H1 (cell line): Measurements from ENCODE around the gene CTSW. TPM values are rescaled to one million over a fixed set of nuclear protein-coding genes. Genes with fewer than 3 reads are reported as not detected.

Source experiments
- CTCF ChIA-PET: fragments of 300-600 bp; sonication (Branson Sonifier 250); formaldehyde crosslinking; loops from one replicate; lab custom pipeline; 2021; ENCODE audit not compliant: partially characterized antibody; lab: Charles Lee
- POLR2A ChIA-PET: fragments of 300-600 bp; sonication (Branson Sonifier 250); formaldehyde crosslinking; loops from one replicate; lab custom pipeline; 2021; ENCODE audit warnings: inconsistent platforms; ENCODE audit not compliant: partially characterized antibody; lab: Charles Lee
- DNase-seq, 2 experiments: peaks; one replicate each; pipeline versions ENCODE4 v3.0.0 to v3.0.0-alpha.2; 2010 to 2022; ENCODE audit warnings: low spot score in 2 of 2, low read depth in 1 of 2, mixed read lengths in 1 of 2
- FAIRE-seq: peaks from 2 replicates; lab custom pipeline; 2011; peaks lifted over from hg19 to GRCh38; lab: Jason Lieb, UNC
- H2AFZ ChIP-seq: 2 replicates; pipeline ENCODE4 v1.8.1; 2012; ENCODE audit warnings: low read length, inconsistent platforms
- H2AK5ac ChIP-seq: 2 replicates; pipeline ENCODE4 v1.6.1; 2013; ENCODE audit warnings: low read depth, low read length
- H2BK120ac ChIP-seq: replicated peaks from 2 replicates; pipeline ENCODE3; 2013; ENCODE audit warnings: low read depth, low read length, inconsistent platforms
- H2BK12ac ChIP-seq: 2 replicates; pipeline ENCODE4 v1.6.1; 2013; ENCODE audit warnings: low read depth, low read length
- H2BK15ac ChIP-seq: 2 replicates; pipeline ENCODE4 v1.6.1; 2013; ENCODE audit warnings: low read length
- H2BK20ac ChIP-seq: 2 replicates; pipeline ENCODE4 v1.6.1; 2013; ENCODE audit warnings: low read length
- H2BK5ac ChIP-seq: 2 replicates; pipeline ENCODE4 v1.6.1; 2013; ENCODE audit warnings: low read depth, low read length
- H3K14ac ChIP-seq: 2 replicates; pipeline ENCODE4 v1.6.1; 2013; ENCODE audit warnings: inconsistent platforms; ENCODE audit not compliant: insufficient read length
- H3K18ac ChIP-seq: 2 replicates; pipeline ENCODE4 v1.6.1; 2013; ENCODE audit warnings: low read length; ENCODE audit errors: extremely low read depth
- H3K23ac ChIP-seq: 2 replicates; pipeline ENCODE4 v1.6.1; 2013; ENCODE audit warnings: inconsistent platforms; ENCODE audit not compliant: insufficient read length
- H3K23me2 ChIP-seq: 2 replicates; pipeline ENCODE4 v1.6.1; 2013; ENCODE audit warnings: low read depth, low read length
- H3K27ac ChIP-seq: 2 replicates; pipeline ENCODE4 v1.6.1; 2011; ENCODE audit warnings: low read depth, low read length, inconsistent platforms
- H3K27me3 ChIP-seq, 4 experiments: replicated peaks in 1 of 4; 1 replicate in 1 of 4; 2 replicates in 3 of 4; pipeline versions ENCODE4 v1.6.1 to v1.8.1; 2011 to 2013; ENCODE audit warnings: low read length in 3 of 4, mild to moderate bottlenecking in 3 of 4, inconsistent platforms in 2 of 4, mixed read lengths in 2 of 4, moderate library complexity in 1 of 4; ENCODE audit not compliant: control insufficient read depth in 3 of 4, insufficient read depth in 3 of 4; ENCODE audit errors: extremely low read depth in 1 of 4
- H3K36me3 ChIP-seq, 4 experiments: 2 replicates each; pipeline versions ENCODE4 v1.6.1 to v1.8.1; 2011 to 2013; ENCODE audit warnings: mild to moderate bottlenecking in 4 of 4, low read length in 3 of 4, moderate library complexity in 2 of 4, control low read depth in 1 of 4, inconsistent platforms in 1 of 4; ENCODE audit not compliant: insufficient read depth in 4 of 4, control insufficient read depth in 2 of 4
- H3K4ac ChIP-seq: replicated peaks from 2 replicates; pipeline ENCODE3; 2013; ENCODE audit warnings: low read length, low read depth, mixed read lengths, inconsistent platforms; ENCODE audit not compliant: insufficient read length
- H3K4me1 ChIP-seq, 4 experiments: replicated peaks in 1 of 4; 1 replicate in 1 of 4; 2 replicates in 3 of 4; pipeline versions ENCODE4 v1.6.1 to v1.8.1; 2011 to 2013; ENCODE audit warnings: low read length in 3 of 4, inconsistent platforms in 2 of 4, mixed read lengths in 1 of 4; ENCODE audit not compliant: insufficient read depth in 4 of 4, control insufficient read depth in 3 of 4
- H3K4me2 ChIP-seq, 2 experiments: 2 replicates each; pipeline versions ENCODE4 v1.6.1 to v1.8.1; 2011 to 2013; ENCODE audit warnings: low read depth in 2 of 2, low read length in 2 of 2, control low read depth in 1 of 2, inconsistent platforms in 1 of 2, mild to moderate bottlenecking in 1 of 2; ENCODE audit not compliant: insufficient read depth in 1 of 2
- H3K4me3 ChIP-seq, 4 experiments: fragments of 200-600, 300-600 bp in 1 of 4; sonication (generic), shearing (Covaris generic), sonication (Bioruptor Twin) in 1 of 4; 2 replicates each; pipeline versions ENCODE4 v1.5.1 to v1.8.1; 2011 to 2016; ENCODE audit warnings: low read length in 4 of 4, low read depth in 3 of 4, control low read depth in 2 of 4, inconsistent platforms in 2 of 4, mild to moderate bottlenecking in 2 of 4, mixed read lengths in 1 of 4, moderate library complexity in 1 of 4; ENCODE audit not compliant: insufficient read depth in 2 of 4; ENCODE audit errors: extremely low read depth in 1 of 4
- H3K56ac ChIP-seq: replicated peaks from 2 replicates; pipeline ENCODE3; 2013; ENCODE audit warnings: low read depth, mild to moderate bottlenecking, mixed read lengths, low read length, inconsistent platforms; ENCODE audit not compliant: insufficient read length
- H3K79me1 ChIP-seq: 2 replicates; pipeline ENCODE4 v1.6.1; 2013; ENCODE audit warnings: low read depth, low read length, control low read depth
- H3K79me2 ChIP-seq, 2 experiments: 2 replicates each; pipeline versions ENCODE4 v1.6.1 to v1.8.1; 2012 to 2013; ENCODE audit warnings: low read length in 2 of 2, mild to moderate bottlenecking in 2 of 2, inconsistent platforms in 1 of 2; ENCODE audit not compliant: insufficient read depth in 2 of 2, control insufficient read depth in 1 of 2
- H3K9ac ChIP-seq, 4 experiments: replicated peaks in 1 of 4; 1 replicate in 1 of 4; 2 replicates in 3 of 4; pipeline versions ENCODE4 v1.6.1 to v1.8.1; 2011 to 2013; ENCODE audit warnings: low read depth in 3 of 4, low read length in 3 of 4, control low read depth in 2 of 4, mild to moderate bottlenecking in 2 of 4, moderate library complexity in 2 of 4, inconsistent platforms in 1 of 4; ENCODE audit errors: extremely low read depth in 1 of 4
- H3K9me3 ChIP-seq, 2 experiments: 2 replicates each; pipeline versions ENCODE4 v1.6.1 to v1.8.1; 2012 to 2013; ENCODE audit warnings: mild to moderate bottlenecking in 2 of 2, moderate library complexity in 2 of 2, control low read depth in 1 of 2, inconsistent platforms in 1 of 2, low read depth in 1 of 2, low read length in 1 of 2, mixed read lengths in 1 of 2; ENCODE audit not compliant: insufficient read depth in 2 of 2
- H4K20me1 ChIP-seq, 2 experiments: replicated peaks in 1 of 2; 2 replicates each; pipeline versions ENCODE3 to v1.8.1; 2011 to 2013; ENCODE audit warnings: inconsistent platforms in 2 of 2, low read length in 2 of 2, mild to moderate bottlenecking in 1 of 2; ENCODE audit not compliant: insufficient read depth in 2 of 2, control insufficient read depth in 1 of 2
- H4K5ac ChIP-seq: 2 replicates; pipeline ENCODE4 v1.6.1; 2013; ENCODE audit warnings: low read length, low read depth, mixed read lengths, inconsistent platforms; ENCODE audit not compliant: insufficient read length
- H4K8ac ChIP-seq: 2 replicates; pipeline ENCODE4 v1.8.0; 2013; ENCODE audit warnings: mild to moderate bottlenecking, moderate library complexity, low read length, inconsistent platforms; ENCODE audit not compliant: insufficient read depth; ENCODE audit errors: extremely low read depth
- H4K91ac ChIP-seq: replicated peaks from 2 replicates; pipeline ENCODE3; 2013; ENCODE audit warnings: low read length, mixed read lengths, inconsistent platforms; ENCODE audit not compliant: insufficient read length
- ASH2L ChIP-seq: fragments of 200-600, 300-600 bp; sonication (generic); IDR thresholded peaks from one replicate; pipeline ENCODE4 v1.7.1; 2017; ENCODE audit warnings: low read length
- CEBPB ChIP-seq: IDR thresholded peaks from 2 replicates; pipeline ENCODE4 v1.6.1; 2012; ENCODE audit warnings: low read depth, low read length
- EGR1 ChIP-seq: IDR thresholded peaks from 2 replicates; pipeline ENCODE4 v1.6.1; 2011; ENCODE audit warnings: low read depth, low read length, borderline replicate concordance
- EP300 ChIP-seq, 2 experiments: IDR thresholded peaks; 1 replicate in 1 of 2; 2 replicates in 1 of 2; pipeline ENCODE4 v1.6.1; 2011 to 2012; ENCODE audit warnings: low read depth in 2 of 2, low read length in 2 of 2, mild to moderate bottlenecking in 2 of 2, borderline replicate concordance in 1 of 2, inconsistent platforms in 1 of 2, moderate library complexity in 1 of 2
- EZH2 ChIP-seq: fragments of 200-600 bp; sonication (generic); IDR thresholded peaks from 2 replicates; pipeline ENCODE4 v1.7.1; 2012; ENCODE audit warnings: low read depth, mild to moderate bottlenecking, moderate library complexity, low read length, inconsistent platforms; ENCODE audit not compliant: severe bottlenecking
- FOSL1 ChIP-seq: IDR thresholded peaks from 2 replicates; pipeline ENCODE4 v1.6.1; 2011; ENCODE audit warnings: mild to moderate bottlenecking, low read depth, low read length, moderate library complexity; ENCODE audit not compliant: insufficient read depth
- JUN ChIP-seq: IDR thresholded peaks from 2 replicates; pipeline ENCODE4 v1.6.1; 2011; ENCODE audit warnings: low read depth, mild to moderate bottlenecking, improper control_type of control experiment, low read length
- KDM4A ChIP-seq: IDR thresholded peaks from one replicate; pipeline ENCODE4 v1.7.1; 2012; ENCODE audit warnings: low read depth, mild to moderate bottlenecking, moderate library complexity, low read length, inconsistent platforms; ENCODE audit not compliant: severe bottlenecking
- POLR2A ChIP-seq, 2 experiments: IDR thresholded peaks; 1 replicate in 1 of 2; 2 replicates in 1 of 2; pipeline ENCODE4 v1.6.1; 2011; ENCODE audit warnings: low read depth in 2 of 2, low read length in 2 of 2, mild to moderate bottlenecking in 2 of 2; ENCODE audit errors: control extremely low read depth in 1 of 2
- SP4 ChIP-seq: IDR thresholded peaks from 2 replicates; pipeline ENCODE4 v1.6.1; 2012; ENCODE audit warnings: low read length, inconsistent platforms
- WGBS, 2 experiments: shearing (Covaris generic) in 1 of 2; methylation state at CpG; one replicate each; pipeline versions ENCODE4 v1.1.6 to v1.1.7; 2013 to 2015; ENCODE audit warnings: low lambda C conversion rate in 2 of 2, mixed read lengths in 2 of 2, inconsistent platforms in 1 of 2, low coverage in 1 of 2, missing lambda C conversion rate in 1 of 2; ENCODE audit not compliant: insufficient replicate concordance in 2 of 2, insufficient coverage in 1 of 2, insufficient read length in 1 of 2; ENCODE audit errors: extremely low coverage in 1 of 2, missing lambda C conversion rate in 1 of 2; 5-methylcytosine and 5-hydroxymethylcytosine counted together
- polyA plus RNA-seq, 7 experiments: library from polyadenylated mRNA; depleted of rRNA in 3 of 7; stranded (reverse) in 5 of 7; unstranded in 2 of 7; fragments of >200 nt in 5 of 7; fragments of 200-250 nt in 2 of 7; gene quantifications; 1 replicate in 5 of 7; 2 replicates in 1 of 7; 4 replicates in 1 of 7; pipeline versions ENCODE4 v1.2.1 to v1.2.3, GENCODE V29; 2011 to 2013; ENCODE audit warnings: missing spikeins in 2 of 7, mixed read lengths in 2 of 7
- total RNA-seq: library from RNA; stranded (reverse); fragmentation: NEBNext Ultra II Directional; extraction: Animal tissue kit (Norgen Biotek cat#: 25700); gene quantifications from 2 replicates; pipeline ENCODE4 v1.2.1, GENCODE V29; 2021

CTSW gene
- total and polyA plus RNA-seq, 2 of the 8 experiments (the other 6 are each of a cell fraction or from before 2014, with no cell fraction given) = not detected

- Histone ChIP-seq H3K79me1 (no peaks in the 10 kb centered on the region; the same call in 1 of the 2 replicates), H3K23ac (peak within 1 kb of the TSS; percentile 75), H2AK5ac (peak within 1 kb of the TSS; percentile 97), H3K27me3 (peaks cover 0 to 9% (median 6%) of the 10 kb centered on the region in 4 experiments; a peak in 4 of 7 replicates), H2AFZ (peak within 1 kb of the TSS; percentile 97), H3K4me3 (peak within 1 kb of the TSS; percentile 68 to 72 (median 70)), H4K8ac (peak within 1 kb of the TSS; percentile 97), H3K14ac (peak within 1 kb of the TSS; percentile 100), H2BK120ac (peak within 1 kb of the TSS; percentile 35), H3K79me2 (peaks cover 0 to 3% of the 10 kb centered on the region in 2 experiments; a peak in 1 of 4 replicates), H3K9me3 (no peaks in the 10 kb centered on the region), H3K4me2 (peak within 1 kb of the TSS; percentile 97 to 100), H3K4ac (peak within 1 kb of the TSS; percentile 100), H2BK5ac (peak within 1 kb of the TSS; percentile 89), H3K18ac (peak within 1 kb of the TSS; percentile 72), H2BK12ac (peak within 1 kb of the TSS; percentile 96), H4K5ac (peak within 1 kb of the TSS; percentile 73), H3K56ac (peak within 1 kb of the TSS; percentile 49), H4K91ac (peak within 1 kb of the TSS; percentile 90), H3K23me2 (peaks cover 22% of the 10 kb centered on the region), H3K4me1 (peaks cover 0 to 8% (median 6%) of the 10 kb centered on the region in 4 experiments; a peak in 6 of 7 replicates), H3K27ac (peak within 1 kb of the TSS; percentile 70; the same call in 1 of the 2 replicates), H2BK15ac (peak within 1 kb of the TSS; percentile 99), H3K9ac (peak within 1 kb of the TSS in 3 of 4 experiments; percentile 71 to 75 (median 71); a peak in 6 of 7 replicates), H3K36me3 (no peaks in the 10 kb centered on the region; a peak in 1 of 8 replicates), H2BK20ac (peak within 1 kb of the TSS; percentile 62; the same call in 1 of the 2 replicates), H4K20me1 (peaks cover 0 to 9% of the 10 kb centered on the region in 2 experiments)
- FAIRE-seq (peak; percentile 58), DNase-seq (peak in 1 of 2 experiments; percentile 97)
- WGBS, 2 experiments = 6% methylated on average over 20 of the region's 63 CpGs; no CpG with 5 or more reads in 1 of the 2 experiments
- ChIA-PET POLR2A (interaction anchor here (1.0 to 4.0 kb wide), 11 partner anchors 9 to 195 kb away, joined by 3 to 30 read pairs (median 7); partner anchors contain the start of genes AP5B1, CFL1, KAT5 and MUS81), CTCF (interaction anchor here (0.7 to 3.9 kb wide), 19 partner anchors 10 to 226 kb away, joined by 3 to 52 read pairs (median 4); partner anchors contain the start of genes AP5B1, FIBP and MUS81)
- TF ChIP-seq POLR2A (IDR thresholded peaks at IDR 0.05; ENCODE audit: control extremely low read depth in 1 of 2, low read depth in 2 of 2, low read length in 2 of 2) (peak in 1 of 2 experiments; percentile 41; a peak in 1 of 3 replicates), CEBPB (no peak), EGR1 (no peak), EZH2 (no peak), FOSL1 (no peak), EP300 (IDR thresholded peaks at IDR 0.05; ENCODE audit: borderline replicate concordance in 1 of 2, low read depth in 2 of 2, low read length in 2 of 2) (no peak), SP4 (peak; percentile 94; the same call in 1 of the 2 replicates), KDM4A (peak; percentile 88), JUN (no peak), ASH2L (peak; percentile 69)
Observed at GRCh38 chr11:65833297-65834030, 46.2 kb upstream of the CTSW start, which contains the start of gene SNX32. Gene SNX32 (plus strand): TSS chr11:65833963. CDS start chr11:65834066, 103 bp downstream.
